Cardiac muscle cell (in vitro differentiated cells and primary cell): ENCODE data around the gene GNG4. TPM values are rescaled to one million over a fixed set of nuclear protein-coding genes. Genes with fewer than 3 reads are reported as not detected.
A peak's percentile ranks its signal among the peaks of the same experiment; 100 is the strongest.
"Not testable (repeated sequence)": the region's sequence is repeated elsewhere in the genome, so short reads cannot be mapped to it uniquely, and the experiment has no call there.

Source experiments
- DNase-seq, 2 donors: peaks; one replicate each; pipeline versions ENCODE4 v3.0.0 to v3.0.0-alpha.2; 2010 to 2017; ENCODE audit warnings: low read depth in 1 of 2, low spot score in 1 of 2
- H3K27ac ChIP-seq: fragments of 200-600 bp; sonication (generic); 2 replicates; pipeline ENCODE4 v1.5.1; 2016
- H3K27me3 ChIP-seq: fragments of 200-600 bp; sonication (generic); 2 replicates; pipeline ENCODE4 v1.6.0; 2016; ENCODE audit warnings: control low read depth
- H3K36me3 ChIP-seq: fragments of 200-600 bp; sonication (generic); 2 replicates; pipeline ENCODE4 v1.5.1; 2016; ENCODE audit warnings: control low read depth
- H3K4me1 ChIP-seq: fragments of 200-600 bp; sonication (generic); 2 replicates; pipeline ENCODE4 v1.8.1; 2017; ENCODE audit warnings: low read depth, mild to moderate bottlenecking, mixed run types
- H3K4me3 ChIP-seq: fragments of 200-600 bp; sonication (generic); 2 replicates; pipeline ENCODE4 v1.5.1; 2016; ENCODE audit warnings: mild to moderate bottlenecking
- H3K9me3 ChIP-seq: fragments of 200-600 bp; sonication (generic); 2 replicates; pipeline ENCODE4 v1.5.1; 2017; ENCODE audit warnings: low read depth, mild to moderate bottlenecking, control low read depth
- polyA plus RNA-seq: library from polyadenylated mRNA; unstranded; fragments of >200 nt; fragmentation: Nextera tagmentation; extraction: Ambion mirVana; gene quantifications from 2 replicates; pipeline ENCODE4 v1.2.1, GENCODE V29; 2016
- total RNA-seq: library from RNA; depleted of rRNA; stranded (reverse); fragments of >200 nt; gene quantifications from 2 replicates; pipeline ENCODE4 v1.2.3, GENCODE V29; 2016
- TF ChIP-seq, protein P1 (sequence below): IDR thresholded peaks from 2 replicates; pipeline ENCODE4 v1.5.1; 2012; ENCODE audit warnings: low read depth, mild to moderate bottlenecking, low read length

GNG4 gene
- total and polyA plus RNA-seq, 2 experiments from 2014 or later, result 0.24 TPM; not detected in 1

- H3K36me3 ChIP-seq, result no peaks in the 10 kb centered on the region
- H3K9me3 ChIP-seq, result no peaks in the 10 kb centered on the region
- no peak for DNase-seq
- no peak overlapping the region for H3K27ac ChIP-seq
- H3K4me3 ChIP-seq, result no peak overlapping the region
- H3K27me3 ChIP-seq, result no peaks in the 10 kb centered on the region
- H3K4me1 ChIP-seq, result no peaks in the 10 kb centered on the region
- TF ChIP-seq, protein P1, sequence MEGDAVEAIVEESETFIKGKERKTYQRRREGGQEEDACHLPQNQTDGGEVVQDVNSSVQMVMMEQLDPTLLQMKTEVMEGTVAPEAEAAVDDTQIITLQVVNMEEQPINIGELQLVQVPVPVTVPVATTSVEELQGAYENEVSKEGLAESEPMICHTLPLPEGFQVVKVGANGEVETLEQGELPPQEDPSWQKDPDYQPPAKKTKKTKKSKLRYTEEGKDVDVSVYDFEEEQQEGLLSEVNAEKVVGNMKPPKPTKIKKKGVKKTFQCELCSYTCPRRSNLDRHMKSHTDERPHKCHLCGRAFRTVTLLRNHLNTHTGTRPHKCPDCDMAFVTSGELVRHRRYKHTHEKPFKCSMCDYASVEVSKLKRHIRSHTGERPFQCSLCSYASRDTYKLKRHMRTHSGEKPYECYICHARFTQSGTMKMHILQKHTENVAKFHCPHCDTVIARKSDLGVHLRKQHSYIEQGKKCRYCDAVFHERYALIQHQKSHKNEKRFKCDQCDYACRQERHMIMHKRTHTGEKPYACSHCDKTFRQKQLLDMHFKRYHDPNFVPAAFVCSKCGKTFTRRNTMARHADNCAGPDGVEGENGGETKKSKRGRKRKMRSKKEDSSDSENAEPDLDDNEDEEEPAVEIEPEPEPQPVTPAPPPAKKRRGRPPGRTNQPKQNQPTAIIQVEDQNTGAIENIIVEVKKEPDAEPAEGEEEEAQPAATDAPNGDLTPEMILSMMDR, result no peak
Observed at GRCh38 chr1:235549351-235550139, 100.0 kb downstream of the GNG4 start.

DNA sequence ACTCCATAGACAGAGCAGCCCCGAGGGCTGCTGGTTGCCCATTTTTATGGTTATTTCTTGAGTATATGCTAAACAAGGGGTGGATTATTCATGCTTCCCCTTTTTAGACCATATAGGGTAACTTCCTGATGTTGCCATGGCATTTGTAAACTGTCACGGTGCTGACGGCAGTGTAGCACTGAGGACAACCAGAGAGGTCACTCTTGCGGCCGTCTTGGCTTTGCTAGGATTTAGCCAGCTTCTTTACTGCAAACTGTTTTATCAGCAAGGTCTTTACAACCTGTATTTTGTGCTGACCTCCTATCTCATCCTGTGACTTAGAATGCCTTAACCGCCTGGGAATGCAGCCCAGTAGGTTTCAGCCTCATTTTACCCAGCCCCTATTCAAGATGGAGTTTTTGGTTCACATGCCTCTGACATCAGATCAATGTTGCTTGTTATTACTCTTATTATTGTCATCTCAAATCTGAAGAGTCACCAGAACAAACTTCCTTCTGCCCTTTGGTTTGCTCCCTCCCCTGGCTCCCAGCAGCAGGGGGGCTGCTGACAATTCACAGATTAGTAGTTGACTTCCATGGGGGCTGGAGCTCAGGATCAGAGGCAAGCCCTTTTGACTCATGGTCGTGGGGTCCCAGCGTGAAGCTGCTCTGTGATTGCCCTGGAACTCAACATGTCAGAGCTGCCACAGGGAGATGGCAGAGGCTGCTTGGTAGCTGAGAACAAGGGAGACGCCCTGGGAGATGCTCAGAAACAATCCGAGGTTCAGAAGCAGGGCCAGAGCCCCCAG lies 103.0 kb downstream of the GNG4 start:
- not testable (repeated sequence) for H3K4me3 ChIP-seq, H3K27me3 ChIP-seq, H3K36me3 ChIP-seq, H3K27ac ChIP-seq, H3K4me1 ChIP-seq, H3K9me3 ChIP-seq
- peak in 1 of 2 donors; percentile 14 for DNase-seq

- Histone ChIP-seq H3K36me3 (no peaks in the 10 kb centered on the region), H3K27ac (no peak overlapping the region), H3K27me3 (no peaks in the 10 kb centered on the region), H3K9me3 (no peaks in the 10 kb centered on the region), H3K4me3 (no peak overlapping the region), H3K4me1 (no peaks in the 10 kb centered on the region)
- DNase-seq, result no peak
- TF ChIP-seq, protein P1, result no peak
Observed at GRCh38 chr1:235545292-235545930, 104.2 kb downstream of the GNG4 start.

DNA sequence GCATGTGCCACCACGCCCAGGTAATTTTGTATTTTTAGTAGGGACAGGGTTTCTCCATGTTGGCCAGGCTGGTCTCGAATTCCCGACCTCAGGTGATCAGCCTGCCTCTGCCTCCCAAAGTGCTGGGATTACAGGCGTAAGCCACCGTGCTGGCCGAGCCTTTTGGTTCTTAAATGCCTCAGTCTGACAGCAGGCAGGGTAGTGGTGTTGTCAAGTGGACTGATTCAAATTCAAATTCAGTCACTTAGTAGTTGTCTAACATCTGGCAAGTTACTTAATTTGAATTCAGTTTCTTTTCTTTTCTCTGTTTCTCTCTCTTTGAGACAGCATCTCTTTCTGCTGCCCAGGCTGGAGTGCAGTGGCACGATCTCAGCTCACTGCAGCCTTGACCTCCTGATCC lies 106.7 kb downstream of the GNG4 start:
- H3K27me3 ChIP-seq, H3K4me3 ChIP-seq, H3K27ac ChIP-seq, DNase-seq, H3K4me1 ChIP-seq, H3K9me3 ChIP-seq, H3K36me3 ChIP-seq: not testable (repeated sequence)

GRCh38 chr1:235533476-235534168 lies 116.0 kb downstream of the GNG4 start:
- Histone ChIP-seq H3K36me3 (no peaks in the 10 kb centered on the region), H3K9me3 (no peaks in the 10 kb centered on the region), H3K27me3 (no peaks in the 10 kb centered on the region), H3K4me1 (no peaks in the 10 kb centered on the region), H3K27ac (no peak overlapping the region), H3K4me3 (no peak overlapping the region)
- DNase-seq, result peak in 1 of 2 donors; percentile 40
- TF ChIP-seq, protein P1, result no peak

DNA sequence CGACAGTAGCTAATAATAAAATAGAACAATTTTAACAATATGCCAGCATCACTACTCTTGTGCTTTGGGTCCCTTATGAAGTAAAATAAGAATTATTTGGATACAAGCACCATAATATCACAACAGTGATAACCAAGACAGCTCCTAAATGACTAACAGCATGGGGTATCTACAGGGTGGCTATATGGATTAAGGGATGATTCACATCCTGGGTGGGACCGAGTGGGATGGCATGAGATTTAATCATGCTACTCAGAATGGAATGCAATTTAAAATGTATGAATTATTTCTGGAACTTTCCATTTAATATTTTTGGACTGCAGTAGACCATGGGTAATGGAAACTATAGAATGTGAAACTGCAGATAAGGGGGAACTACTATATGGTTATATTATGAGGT lies 117.2 kb downstream of the GNG4 start:
- Histone ChIP-seq H3K4me3 (no peak overlapping the region), H3K27ac (no peak overlapping the region), H3K36me3 (no peaks in the 10 kb centered on the region), H3K27me3 (no peaks in the 10 kb centered on the region), H3K9me3 (no peaks in the 10 kb centered on the region), H3K4me1 (no peaks in the 10 kb centered on the region)
- TF ChIP-seq, protein P1, result no peak
- DNase-seq, result peak in 1 of 2 donors; percentile 35
